Measurements from ENCODE around the gene C1QL1.

Gene C1QL1

DNA sequence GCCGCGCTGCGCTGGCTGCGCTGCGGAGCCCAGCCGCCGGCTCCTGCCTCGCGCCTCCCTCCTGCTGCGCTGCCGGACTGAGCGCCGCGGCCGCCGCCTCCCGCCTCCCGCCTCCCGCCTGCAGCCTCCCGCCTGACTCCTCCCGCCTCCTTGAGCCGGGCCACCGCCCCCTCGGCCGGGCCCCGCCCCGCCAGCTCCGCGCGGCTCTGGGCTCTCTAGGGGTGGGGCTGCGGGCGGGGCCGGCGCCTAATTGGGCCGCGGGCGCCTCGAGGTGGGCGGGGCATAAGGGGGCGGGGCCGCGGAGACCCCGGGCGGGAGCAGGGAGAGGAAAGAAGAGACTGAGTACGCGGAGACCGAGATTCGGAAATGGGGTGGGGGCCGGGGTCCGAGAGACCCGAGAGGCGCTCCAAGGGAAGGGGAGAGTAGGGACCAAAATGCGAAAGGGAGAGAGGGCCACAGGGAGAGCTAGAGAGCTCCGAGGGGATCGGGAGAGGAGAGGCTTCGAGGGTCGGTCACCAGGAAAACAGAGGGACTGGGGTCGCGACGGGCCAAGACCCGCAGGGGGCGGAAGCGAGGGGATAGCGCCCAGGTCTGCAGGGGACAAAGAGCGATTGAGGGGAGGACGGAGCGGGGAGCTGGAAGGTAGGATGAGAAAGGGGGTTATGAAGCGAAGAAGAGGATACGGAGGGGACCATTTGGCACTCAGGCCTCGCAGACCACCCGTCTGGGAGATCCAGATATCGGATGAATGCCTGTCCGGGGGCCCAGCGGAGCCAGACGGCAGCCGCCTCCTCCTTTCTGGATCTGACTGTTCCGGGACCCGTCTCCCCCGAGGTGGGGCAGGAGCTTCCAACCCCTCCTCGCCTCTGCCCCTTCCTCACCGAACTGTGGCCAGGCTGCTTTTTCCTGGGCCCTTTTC is at the start of gene C1QL1:
Gene C1QL1, minus strand, starts transcription at position 79 of the 919 bp plus-strand sequence. CDS start 255 bp downstream, outside the sequence.
- DNase-seq (ENCODE audit: low spot score), result peak; percentile 83

GRCh38 chr17:45016823-45017222 is 48.7 kb upstream of the C1QL1 start:
- DNase-seq (ENCODE audit: low spot score), result no peak

GRCh38 chr17:45016237-45016636 is 48.1 kb upstream of the C1QL1 start:
- DNase-seq (ENCODE audit: low spot score), result no peak

GRCh38 chr17:45013021-45013997 is 45.2 kb upstream of the C1QL1 start:
- DNase-seq (ENCODE audit: low spot score), result no peak

DNA sequence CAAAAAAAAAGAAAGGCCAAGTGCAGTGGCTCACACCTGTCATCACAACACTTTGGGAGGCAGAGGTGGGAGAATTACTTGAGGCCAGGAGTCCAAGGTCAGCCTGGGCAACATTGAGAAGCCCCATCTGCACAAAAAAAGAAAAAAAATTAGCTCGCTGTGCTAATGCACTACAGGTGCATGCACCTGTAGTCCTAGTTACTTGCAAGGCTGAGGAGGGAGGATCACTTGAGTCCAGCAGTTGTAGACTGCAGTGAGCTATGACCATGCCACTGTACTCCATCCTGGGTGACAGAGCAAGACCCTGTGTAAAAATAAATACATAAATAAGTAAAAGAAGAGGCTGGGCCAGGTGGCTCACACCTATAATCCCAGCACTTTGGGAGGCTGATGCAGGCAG is 43.7 kb upstream of the C1QL1 start:
- no peak for DNase-seq (ENCODE audit: low spot score)

DNA sequence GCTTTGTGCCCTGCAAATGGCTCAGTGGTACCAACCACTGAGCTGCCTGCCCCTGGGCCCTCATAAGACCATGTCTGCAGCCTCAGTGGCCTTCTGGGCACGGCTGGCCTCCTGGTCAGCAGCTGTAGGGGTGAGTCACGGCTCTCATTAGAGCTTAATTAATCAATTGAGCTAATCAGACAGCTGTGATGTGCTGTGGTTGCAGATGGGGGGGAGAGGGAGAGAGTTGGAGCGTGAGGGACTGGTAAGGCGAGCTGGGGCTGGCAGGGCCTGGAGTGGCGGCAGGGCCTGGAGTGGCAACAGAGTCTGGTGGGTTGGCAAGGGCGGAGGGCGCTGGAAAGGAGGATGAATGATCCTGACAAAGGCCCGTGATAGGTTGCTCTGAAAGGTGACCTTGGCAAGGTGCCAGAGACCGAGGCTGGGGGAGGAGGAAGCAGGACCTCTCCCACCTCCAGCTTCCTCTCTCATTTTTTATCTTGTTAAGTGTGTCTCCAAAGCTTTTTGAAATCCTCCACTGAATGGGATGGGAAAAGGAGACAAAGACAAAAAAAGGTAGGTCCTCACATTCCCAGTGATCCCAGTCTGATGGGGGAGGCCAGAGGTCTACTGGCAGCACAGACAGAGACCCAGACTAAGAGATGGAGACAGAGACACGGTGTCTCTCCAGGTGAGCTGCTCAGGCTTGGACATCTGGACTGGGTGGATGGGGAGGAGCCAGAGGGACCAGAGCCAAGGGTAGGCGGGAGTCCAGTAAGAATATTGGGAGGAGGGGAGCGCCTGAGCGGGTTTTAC is 41.8 kb upstream of the C1QL1 start:
- DNase-seq (ENCODE audit: low spot score), result no peak

DNA sequence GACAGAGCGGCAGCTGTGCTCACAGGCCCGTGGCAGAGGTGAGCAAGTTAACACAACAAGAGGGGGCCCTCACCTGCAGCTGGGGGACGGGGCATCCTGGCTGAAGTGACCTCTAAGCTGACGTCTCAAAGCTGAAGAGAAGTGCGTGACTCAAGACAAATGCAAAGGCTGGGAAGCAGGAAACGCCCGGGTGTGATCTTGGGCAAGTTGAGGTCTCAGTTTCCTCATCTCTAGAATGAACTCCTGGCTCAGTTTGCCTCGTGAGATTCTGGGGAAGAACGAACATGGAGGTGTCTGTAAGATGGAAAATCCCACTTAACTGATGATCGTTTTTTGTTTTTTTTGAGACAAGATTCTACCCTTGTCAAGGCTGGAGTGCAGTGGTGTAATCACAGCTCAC is 40.1 kb upstream of the C1QL1 start:
- DNase-seq (ENCODE audit: low spot score), result no peak

- no peak for DNase-seq (ENCODE audit: low spot score)
Measured at GRCh38 chr17:45006927-45007461, 38.9 kb upstream of the C1QL1 start.

- no peak for DNase-seq (ENCODE audit: low spot score)
Measured at GRCh38 chr17:45005700-45006099, 37.6 kb upstream of the C1QL1 start.

DNA sequence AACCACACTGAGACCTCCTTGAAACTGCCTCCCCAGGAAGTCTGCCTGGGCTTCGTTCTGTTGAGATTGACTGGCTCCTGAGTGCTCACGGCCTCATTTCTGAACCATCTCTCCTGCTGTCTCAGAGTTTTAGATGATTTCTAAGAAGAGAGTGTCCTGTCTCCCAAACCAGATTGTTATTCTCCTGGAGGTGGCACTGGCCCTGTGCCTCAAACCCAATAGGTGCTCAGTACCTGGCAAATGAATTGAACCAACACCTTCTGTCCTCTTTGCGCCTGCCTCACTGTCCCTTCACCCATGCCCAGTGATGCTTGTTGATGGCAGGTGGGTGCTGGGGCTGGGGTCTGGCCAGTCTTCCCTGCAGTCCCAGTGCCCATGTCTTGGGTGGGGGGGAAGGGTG is 36.3 kb upstream of the C1QL1 start:
- no peak for DNase-seq (ENCODE audit: low spot score)

- no peak for DNase-seq (ENCODE audit: low spot score)
Measured at GRCh38 chr17:45003877-45004276, 35.8 kb upstream of the C1QL1 start.

- no peak for DNase-seq (ENCODE audit: low spot score)
Measured at GRCh38 chr17:45001310-45001709, 33.2 kb upstream of the C1QL1 start.

DNA sequence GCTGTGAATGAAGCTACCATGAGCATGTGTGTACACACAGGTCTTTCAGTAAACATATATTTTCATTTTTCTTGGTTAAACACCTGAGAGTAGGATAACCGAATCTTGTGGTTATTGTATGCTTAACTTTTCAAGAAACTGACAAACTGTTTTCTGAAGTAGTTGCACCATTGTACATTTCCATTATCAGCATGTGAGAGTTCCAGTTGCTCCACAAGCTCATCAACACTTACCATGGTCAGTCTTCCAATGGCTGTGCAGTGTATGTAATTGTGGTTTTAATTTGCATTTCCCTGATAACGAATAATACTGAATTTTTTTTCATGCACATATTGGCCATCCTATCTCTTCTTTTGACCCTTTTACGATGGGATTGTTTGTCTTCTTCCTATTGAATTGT is 31.3 kb upstream of the C1QL1 start:
- no peak for DNase-seq (ENCODE audit: low spot score)

GRCh38 chr17:44998646-44999045 is 30.5 kb upstream of the C1QL1 start:
- no peak for DNase-seq (ENCODE audit: low spot score)

- DNase-seq (ENCODE audit: low spot score), result no peak
Measured at GRCh38 chr17:44997733-44998520, 29.8 kb upstream of the C1QL1 start.

- DNase-seq (ENCODE audit: low spot score), result no peak
Measured at GRCh38 chr17:44996304-44996703, 28.2 kb upstream of the C1QL1 start.

DNA sequence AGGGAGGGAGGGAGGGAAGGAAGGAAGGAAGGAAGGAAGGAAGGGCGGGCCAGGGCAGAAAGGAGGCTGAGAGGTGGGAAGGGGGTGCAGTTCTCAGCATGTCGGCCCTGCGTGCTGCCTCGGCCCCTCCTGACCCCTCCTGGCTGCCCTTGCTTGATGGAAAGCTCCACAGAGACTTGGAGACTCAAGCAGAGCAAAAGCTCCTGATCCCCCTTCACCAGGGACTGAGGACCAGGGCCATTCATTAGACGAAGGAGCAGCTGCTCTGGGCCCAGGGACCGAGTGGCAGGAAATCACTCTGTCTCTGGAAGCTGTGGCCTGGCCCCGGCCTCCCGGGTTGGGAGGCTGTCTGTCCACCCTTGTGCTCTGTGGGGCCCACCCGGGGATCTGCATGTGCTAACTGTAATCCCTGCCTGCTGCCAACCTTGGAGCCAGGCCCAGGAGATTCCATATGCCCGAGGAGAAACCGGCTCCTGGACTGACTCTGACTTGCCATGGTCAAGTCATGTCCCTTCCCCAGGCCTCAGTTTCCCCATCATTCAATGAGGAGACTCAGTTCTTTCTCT is 27.4 kb upstream of the C1QL1 start:
- no peak for DNase-seq (ENCODE audit: low spot score)

- DNase-seq (ENCODE audit: low spot score), result no peak
Measured at GRCh38 chr17:44992242-44992939, 24.3 kb upstream of the C1QL1 start.

- no peak for DNase-seq (ENCODE audit: low spot score)
Measured at GRCh38 chr17:44990994-44991393, 22.9 kb upstream of the C1QL1 start.

Data from globus pallidus (tissue), 1 donor.